NCI-H1048 (cell line): Measurements from ENCODE around the gene TSPAN3.
A peak's percentile ranks its signal among the peaks of the same experiment; 100 is the strongest.

Source experiments
- DNase-seq: peaks from one replicate; lab custom pipeline; 2025; lab: John Stamatoyannopoulos, UW

The TSPAN3 gene

DNA sequence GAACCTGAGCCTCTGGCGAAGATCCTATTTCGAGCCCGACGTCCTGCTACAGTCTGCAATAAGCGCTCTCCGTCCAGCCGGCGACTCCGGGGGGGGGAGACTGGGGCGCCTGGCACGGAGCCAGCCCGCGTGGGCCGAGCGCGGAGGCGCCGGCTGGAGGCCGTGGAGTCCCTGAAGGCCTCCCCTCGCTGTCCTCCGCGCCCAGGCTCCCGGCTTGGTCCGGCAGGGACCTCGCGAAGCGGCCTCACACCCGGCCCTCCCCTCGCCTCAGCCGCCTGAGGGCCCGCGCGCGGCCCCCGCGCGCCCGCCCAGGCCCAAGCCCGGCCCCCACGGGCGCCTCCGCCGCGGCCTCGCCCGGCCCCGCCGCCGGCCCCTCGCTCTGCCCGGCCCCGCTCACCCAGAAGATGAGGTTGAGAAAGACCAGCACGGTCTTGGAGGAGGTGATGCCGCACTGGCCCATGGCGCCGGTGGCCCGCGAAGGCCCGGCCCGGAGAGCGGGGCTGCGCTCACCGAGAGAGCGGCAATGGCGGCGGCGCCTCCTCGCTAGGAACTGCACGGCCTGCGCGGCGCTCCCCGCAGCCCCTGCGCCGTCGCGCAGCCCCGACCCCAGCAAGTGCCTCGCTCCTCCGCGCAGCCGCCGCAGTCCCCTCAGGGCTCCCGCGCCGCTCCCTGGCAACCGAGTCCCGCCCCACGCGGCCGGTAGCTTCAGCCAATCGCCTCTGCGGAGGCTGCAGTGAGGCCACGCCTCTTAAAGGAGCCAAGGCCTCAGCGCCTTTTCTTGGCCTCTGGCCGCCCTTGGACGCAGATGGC, at the start of gene TSPAN3:
Gene TSPAN3 (minus strand): TSS at position 615 of the 810 bp plus-strand sequence. CDS start 155 bp downstream, at position 460.
- peak; percentile 82 for DNase-seq

- DNase-seq = no peak
Observed at GRCh38 chr15:77120576-77120975, 49.7 kb upstream of the TSPAN3 start.

DNA sequence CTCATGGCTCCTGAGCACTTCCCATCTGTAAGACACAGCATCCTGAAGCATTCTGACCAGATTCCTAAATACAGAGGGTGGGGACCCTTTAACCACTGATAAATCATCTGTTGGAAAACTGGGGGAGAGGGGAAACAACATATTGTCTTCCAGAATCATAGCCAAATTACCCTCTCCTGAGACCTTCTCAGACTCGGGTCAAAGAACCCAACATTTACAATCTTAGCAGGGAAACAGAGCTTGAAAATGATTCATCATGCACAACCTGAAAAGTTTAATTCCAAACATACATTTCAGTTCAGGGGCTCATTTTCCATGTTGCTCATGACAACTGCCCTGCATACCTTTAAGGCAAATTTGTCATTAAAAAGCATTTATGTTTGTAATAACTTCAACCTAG, 48.5 kb upstream of the TSPAN3 start:
- no peak for DNase-seq

DNA sequence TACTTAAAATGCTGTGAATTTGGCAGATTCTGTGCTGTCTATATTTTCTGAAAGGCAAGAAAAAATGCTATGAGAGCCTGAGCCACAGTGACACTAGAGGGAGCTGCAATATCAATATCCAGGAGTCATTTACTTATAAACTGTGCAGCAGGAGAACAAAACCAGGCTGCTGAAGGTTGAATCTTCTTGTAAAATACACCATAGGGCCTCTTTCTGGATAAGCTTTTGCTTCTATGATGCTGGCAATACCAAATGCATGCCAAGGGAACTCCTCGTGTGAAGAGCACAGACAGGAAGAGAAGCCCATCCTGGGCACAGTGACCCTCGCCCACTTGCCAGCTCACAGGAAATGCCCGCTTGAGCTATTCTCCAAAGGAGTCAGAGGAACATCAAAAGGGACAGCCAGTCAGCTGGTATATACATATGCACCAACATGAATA, 48.0 kb upstream of the TSPAN3 start:
- DNase-seq = peak; percentile 11

DNA sequence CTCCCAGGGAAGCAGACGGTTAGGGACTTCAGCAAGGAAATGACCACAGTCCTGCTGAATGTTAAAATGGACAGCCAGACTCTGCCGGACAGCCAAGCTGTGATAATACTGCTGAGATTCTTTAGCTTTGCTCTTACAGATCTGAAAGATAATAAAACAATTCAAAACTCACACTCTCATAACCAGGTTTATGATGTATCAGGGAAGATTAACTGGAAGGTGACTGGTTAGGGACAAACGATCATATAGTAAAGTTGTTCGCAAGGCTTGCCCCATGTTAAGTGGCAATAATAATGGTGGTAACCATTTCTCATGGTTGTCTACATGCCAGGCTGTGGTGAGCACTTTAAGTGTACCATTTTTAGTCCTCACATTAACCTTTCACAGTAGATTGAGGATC, 44.3 kb upstream of the TSPAN3 start:
- no peak for DNase-seq

DNA sequence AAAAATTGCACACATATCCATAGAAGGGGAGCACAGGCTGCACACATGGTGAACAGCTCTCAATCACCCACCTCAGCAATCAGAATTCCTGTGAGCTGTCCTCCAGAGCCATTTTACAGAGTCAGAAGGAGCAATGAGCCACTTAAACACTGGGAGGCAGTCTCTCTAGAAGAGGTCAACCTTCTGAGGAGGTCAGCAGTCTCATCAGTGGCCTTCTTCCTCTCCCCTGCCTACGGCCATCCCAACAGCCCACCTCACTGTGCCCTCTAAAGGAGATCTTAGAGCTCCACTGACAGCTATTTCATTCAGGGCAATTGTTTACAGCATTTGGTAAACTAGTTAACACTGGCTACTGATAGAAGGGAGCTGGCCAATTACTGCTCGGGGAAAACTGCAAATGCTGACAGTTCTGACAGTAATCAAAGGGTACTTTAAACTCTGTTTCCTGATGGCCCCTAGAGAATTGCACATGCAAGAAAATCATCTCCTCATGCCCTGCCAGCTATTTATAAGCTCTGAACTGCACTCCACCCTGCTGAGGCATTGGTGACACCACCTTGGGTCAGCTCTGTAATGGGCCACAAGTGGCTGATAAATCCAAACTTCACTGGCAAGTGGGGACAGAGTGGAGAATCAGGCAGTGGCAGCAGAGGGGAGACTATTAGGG, 42.1 kb upstream of the TSPAN3 start:
- no peak for DNase-seq

- DNase-seq = no peak
Observed at GRCh38 chr15:77111789-77112188, 40.9 kb upstream of the TSPAN3 start.

DNA sequence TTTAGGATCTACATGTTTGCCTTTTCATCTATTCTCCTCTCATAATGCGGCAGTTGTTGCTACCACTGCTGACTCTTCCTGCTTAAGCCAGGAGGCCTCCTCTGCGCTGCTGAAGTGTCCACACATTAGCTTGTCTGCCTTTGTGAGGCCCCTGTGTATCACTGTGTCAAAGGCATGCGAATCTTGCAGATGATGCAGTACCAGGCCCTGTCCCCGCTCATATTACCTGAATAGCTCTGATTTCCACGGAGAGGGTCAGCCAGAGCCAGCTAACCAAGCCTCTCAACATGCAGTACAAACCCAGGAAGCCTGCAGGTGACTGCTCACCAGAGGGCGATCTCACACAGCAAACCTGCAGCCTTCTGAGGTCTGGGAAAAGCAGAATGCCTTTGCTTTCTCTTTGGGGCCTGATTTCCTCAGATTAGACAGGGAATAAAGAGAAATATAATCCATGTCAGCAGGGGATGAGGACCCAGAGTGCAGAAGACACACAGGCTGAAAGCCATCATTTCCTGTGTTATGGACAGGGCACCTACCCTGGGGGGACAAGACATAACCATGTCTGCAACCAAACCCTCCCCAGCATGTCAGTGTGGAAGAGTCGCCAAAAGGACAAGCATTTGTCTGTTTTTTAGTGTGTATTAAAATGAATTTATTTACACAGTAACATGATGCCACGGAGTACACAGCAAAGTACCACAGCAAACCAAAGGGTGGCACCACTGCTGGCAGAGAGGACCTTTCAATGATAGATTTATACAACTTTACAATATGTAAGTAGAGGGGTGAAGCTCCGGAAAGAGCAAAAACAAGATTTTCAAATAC, 36.8 kb upstream of the TSPAN3 start:
- DNase-seq = no peak

DNA sequence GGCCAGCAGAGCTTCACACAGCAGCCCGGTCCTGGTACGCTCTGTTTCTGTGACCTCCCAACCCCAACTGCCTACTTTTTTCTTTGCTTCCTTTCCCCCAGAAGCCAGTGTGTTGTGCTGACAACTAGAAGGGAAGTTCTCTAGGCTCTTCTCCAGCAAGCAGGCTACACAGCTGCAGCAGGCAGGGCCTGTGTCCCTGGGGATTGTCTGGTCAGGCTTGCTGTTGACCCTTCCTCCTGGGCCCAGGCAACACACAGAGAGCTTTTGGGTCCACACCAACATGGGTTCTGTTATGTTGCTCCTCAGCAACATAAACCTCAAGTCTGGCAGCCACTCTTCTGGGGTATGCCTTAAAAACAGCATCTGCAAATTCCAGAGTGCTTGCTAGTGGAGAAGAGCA, 36.2 kb upstream of the TSPAN3 start:
- DNase-seq = no peak

DNA sequence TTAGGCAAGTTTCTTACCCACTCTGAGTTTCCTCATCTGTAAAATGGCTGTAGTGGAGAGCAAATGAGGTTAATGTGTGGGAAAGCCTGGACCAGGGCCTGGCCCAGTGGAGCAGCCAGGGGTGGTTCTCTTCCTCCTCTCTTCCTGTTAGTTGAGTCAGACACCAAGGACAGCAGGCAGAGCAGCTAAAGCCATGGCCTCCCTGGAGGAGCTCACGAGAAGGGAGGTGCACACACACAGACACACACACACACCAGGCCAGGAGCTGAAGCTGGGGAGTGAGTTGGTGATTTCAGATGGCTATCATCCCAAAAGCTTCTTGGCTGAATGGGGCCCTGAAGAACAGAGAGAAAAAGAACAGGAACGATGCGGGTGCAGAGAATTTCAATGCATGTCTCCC, 33.2 kb upstream of the TSPAN3 start:
- DNase-seq = no peak

DNA sequence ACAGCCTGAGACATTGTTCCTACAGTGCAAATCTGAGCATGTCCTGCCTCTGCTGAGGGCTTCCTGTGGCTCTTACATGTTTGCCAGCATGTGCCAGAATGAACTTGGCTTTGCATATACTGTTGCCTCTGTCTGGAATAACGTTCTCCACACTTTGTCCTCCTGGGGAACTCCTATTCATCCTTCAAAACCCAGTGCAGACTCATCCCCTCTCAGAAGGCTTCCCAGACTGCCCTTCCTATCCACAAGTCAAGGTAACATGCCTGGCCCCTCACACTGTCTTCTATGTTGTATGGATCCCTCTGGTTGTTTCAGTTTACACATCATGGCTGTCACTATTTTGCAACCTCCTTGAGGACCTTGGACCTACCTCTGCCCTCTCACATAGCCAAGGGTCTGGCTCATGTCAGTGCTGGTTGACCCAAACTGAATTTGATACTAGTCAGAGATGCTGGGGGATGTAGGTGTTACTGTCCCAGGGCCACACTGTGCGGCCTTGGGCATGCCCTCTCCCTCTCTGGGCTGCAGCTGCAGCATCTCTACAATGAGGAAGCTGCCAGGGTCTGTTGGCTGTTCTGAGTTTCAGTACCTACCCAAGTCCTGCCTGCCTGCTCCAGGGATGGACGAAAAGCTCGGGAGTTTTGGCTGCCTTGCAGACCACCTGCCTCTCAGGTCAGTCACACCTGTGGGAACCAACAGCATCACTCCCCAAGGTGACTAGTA, 29.0 kb upstream of the TSPAN3 start:
- DNase-seq = no peak

DNA sequence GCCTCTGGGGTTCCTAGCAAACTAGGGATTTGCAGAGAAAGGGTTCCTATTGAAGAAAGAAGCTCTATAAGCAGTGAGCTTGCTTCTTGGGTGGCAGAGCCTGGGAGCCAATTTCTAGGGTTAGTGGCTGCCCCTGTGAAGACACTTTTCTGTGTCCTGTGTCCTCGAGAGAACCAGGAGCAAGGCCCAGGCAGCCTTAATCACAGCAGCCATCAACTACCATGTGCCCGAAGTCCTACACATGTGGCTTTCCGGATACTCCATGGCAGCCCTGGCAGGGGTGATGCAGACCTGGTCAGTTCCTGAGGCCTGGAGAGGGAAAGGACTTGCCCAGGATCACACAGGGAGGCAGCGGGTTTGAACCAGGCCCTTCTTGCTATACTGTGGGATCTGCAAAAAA, 27.7 kb upstream of the TSPAN3 start:
- DNase-seq = no peak

GRCh38 chr15:77097921-77098320, 27.0 kb upstream of the TSPAN3 start:
- no peak for DNase-seq

- DNase-seq = no peak
Observed at GRCh38 chr15:77097248-77097721, 26.4 kb upstream of the TSPAN3 start.

GRCh38 chr15:77096541-77096940, 25.6 kb upstream of the TSPAN3 start:
- DNase-seq = no peak

GRCh38 chr15:77096138-77096537, 25.2 kb upstream of the TSPAN3 start:
- no peak for DNase-seq

DNA sequence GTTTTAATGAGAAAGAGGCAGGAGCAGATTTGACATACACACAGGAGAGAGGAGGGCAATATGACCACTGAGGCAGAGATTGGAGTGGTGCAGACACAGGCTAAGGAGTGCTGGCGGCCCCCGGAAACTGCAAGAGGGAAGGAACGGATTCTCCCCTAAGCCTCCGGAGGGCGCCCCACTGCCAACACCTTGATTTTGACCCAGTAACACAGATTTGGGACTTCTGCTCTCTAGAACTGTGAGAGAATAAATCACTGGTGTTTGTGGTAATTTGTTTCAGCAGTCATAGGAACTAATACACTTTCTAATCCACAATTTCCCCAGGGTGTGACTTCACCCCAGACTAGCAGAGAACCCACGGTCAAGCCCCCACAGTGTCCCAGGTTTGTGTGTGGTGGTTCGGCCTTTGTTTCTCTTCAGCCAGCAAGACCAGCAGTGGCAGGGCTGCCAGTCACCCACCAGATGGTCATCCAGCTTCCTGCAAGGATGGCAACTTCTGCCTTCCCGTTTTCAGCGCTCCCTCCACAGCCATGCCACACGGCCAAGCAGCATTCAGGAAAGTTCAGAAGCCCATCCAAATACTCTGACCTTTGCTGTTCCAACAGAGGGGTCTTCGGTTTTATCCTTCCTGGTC, 23.6 kb upstream of the TSPAN3 start:
- no peak for DNase-seq

DNA sequence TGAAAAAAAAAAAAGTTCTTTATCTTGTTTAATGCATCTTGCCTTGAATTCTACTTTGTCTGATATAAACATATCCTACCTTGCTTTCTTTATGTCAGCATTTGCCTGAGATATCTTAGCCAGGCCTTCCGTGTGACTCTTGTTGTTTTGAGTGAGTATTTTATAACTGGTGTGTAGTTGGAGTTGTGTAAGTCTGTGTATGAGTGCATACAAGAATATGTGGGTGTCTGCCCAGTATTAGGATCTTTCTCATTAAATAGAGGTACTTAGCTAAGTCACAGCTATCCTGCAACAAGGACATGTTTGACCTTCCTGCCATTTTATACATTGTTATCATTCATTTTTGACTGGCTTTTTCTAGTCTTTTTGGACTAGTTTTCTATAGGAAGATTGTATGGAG, 22.5 kb upstream of the TSPAN3 start:
- no peak for DNase-seq

GRCh38 chr15:77091097-77091496, 20.2 kb upstream of the TSPAN3 start:
- no peak for DNase-seq

DNA sequence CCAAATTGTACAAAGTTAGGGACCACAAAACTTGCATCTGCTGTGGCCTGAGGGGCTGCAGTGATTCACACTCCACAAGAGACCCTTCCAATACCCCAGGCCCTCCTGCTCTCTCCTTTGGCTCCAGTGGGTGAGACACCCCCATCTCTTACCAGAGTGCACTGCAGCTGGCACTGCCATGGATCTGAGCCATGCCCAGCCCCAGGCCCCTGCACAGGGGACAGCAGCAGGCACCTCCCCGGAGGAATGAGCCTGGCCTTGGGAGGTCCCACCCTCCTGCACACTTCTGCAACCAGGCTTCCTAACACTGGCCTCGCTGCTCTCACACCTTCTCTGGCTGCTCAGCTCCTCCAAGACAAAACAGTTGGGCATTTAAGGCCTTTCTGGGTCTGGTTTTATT, 16.3 kb upstream of the TSPAN3 start:
- no peak for DNase-seq

DNA sequence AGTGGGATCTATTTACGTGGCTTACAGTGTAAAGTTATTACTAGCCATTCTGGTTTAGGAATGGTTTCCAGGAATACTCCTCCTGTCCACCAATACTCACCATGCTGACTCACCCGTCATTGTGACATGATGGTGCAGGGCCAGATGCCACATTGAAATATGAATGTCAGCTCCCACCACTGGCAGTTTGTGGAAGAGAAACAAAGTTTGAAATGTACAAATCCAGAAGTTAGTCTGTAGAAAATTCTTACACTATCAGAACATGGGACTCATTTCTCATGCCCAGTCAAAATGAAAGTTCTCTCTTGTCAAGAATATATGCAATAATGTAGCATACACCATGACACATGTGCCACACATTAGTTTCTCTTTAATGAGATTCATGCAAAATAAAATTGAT, 14.4 kb upstream of the TSPAN3 start:
- DNase-seq = no peak
